ENCODE data around the gene TREX2.

Gene TREX2

GRCh38 chrX:153476666-153477363, 31.0 kb upstream of the TREX2 start:
- CTCF ChIA-PET: interaction anchor here (1.6 kb wide), 1 partner anchor 19 kb away, joined by 5 read pairs; no protein-coding TSS in a partner anchor
- POLR2A ChIA-PET: no interaction called here
- Histone ChIP-seq H3K27me3 (replicated peaks in 2 of 5; ENCODE audit: control insufficient read depth in 4 of 5, insufficient read depth in 5 of 5, low read length in 4 of 5) (peaks cover 0 to 3% (median 0%) of the 10 kb centered on the region in 5 experiments), H3K36me3 (ENCODE audit: control insufficient read depth in 4 of 4, insufficient read depth in 4 of 4, low read length in 3 of 4) (no peaks in the 10 kb centered on the region), H3K4me3 (ENCODE audit: control insufficient read depth in 1 of 7, extremely low read depth in 1 of 7, insufficient read depth in 4 of 7, low read depth in 2 of 7, low read length in 6 of 7) (no peak overlapping the region), H3K9me3 (ENCODE audit: control extremely low read depth in 1 of 5, control insufficient read depth in 4 of 5, insufficient read depth in 2 of 5, low read depth in 1 of 5, low read length in 4 of 5) (no peaks in the 10 kb centered on the region), H3K4me1 (ENCODE audit: control extremely low read depth in 1 of 4, control insufficient read depth in 4 of 4, insufficient read depth in 4 of 4, low read length in 3 of 4) (peaks cover 0 to 13% (median 5%) of the 10 kb centered on the region in 4 experiments), H3K27ac (ENCODE audit: insufficient read depth in 1 of 2, low read depth in 1 of 2, low read length in 2 of 2, poor library complexity in 1 of 2, severe bottlenecking in 2 of 2) (no peak overlapping the region)
- DNase-seq: no peak
- 90% methylated on average over 11 of the region's 16 CpGs for WGBS (ENCODE audit: insufficient coverage)

- ChIA-PET POLR2A (no interaction called here), CTCF (interaction anchor here (0.8 to 1.2 kb wide), 2 partner anchors 9 to 15 kb away, joined by 3 read pairs; no protein-coding TSS in a partner anchor)
- H3K9me3 ChIP-seq (ENCODE audit: control extremely low read depth in 1 of 5, control insufficient read depth in 4 of 5, insufficient read depth in 2 of 5, low read depth in 1 of 5, low read length in 4 of 5): no peaks in the 10 kb centered on the region
- 85% methylated on average over 9 of the region's 11 CpGs for WGBS (ENCODE audit: insufficient coverage)
- peaks cover 0 to 13% (median 6%) of the 10 kb centered on the region in 4 experiments for H3K4me1 ChIP-seq (ENCODE audit: control extremely low read depth in 1 of 4, control insufficient read depth in 4 of 4, insufficient read depth in 4 of 4, low read length in 3 of 4)
- H3K27me3 ChIP-seq (replicated peaks in 2 of 5; ENCODE audit: control insufficient read depth in 4 of 5, insufficient read depth in 5 of 5, low read length in 4 of 5): peaks cover 0 to 7% (median 0%) of the 10 kb centered on the region in 5 experiments
- H3K4me3 ChIP-seq (ENCODE audit: control insufficient read depth in 1 of 7, extremely low read depth in 1 of 7, insufficient read depth in 4 of 7, low read depth in 2 of 7, low read length in 6 of 7): no peak overlapping the region
- H3K27ac ChIP-seq (ENCODE audit: insufficient read depth in 1 of 2, low read depth in 1 of 2, low read length in 2 of 2, poor library complexity in 1 of 2, severe bottlenecking in 2 of 2): no peak overlapping the region
- H3K36me3 ChIP-seq (ENCODE audit: control insufficient read depth in 4 of 4, insufficient read depth in 4 of 4, low read length in 3 of 4): no peaks in the 10 kb centered on the region
- no peak for DNase-seq
Observed at GRCh38 chrX:153475751-153476281, 30.0 kb upstream of the TREX2 start.

DNA sequence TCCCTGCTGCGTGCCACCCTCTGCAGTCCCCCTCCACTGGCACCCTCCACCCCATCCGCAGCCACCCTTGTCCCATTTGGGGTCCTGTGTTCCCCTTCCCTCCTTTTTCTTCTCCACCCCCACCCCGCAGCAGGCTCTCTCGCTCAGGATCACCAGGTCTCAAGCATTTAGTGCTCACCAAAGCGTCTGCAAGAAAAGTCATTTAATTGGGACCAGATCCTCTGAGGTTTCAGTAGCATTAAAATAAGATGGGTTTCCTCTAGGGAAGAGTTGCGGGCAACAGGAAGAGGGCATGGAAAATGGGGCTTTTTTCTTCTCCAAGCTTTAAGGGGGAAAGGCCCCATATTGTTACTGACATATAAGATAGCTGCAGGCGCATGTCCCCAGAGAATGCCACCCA, 29.4 kb upstream of the TREX2 start:
- Histone ChIP-seq H3K4me3 (ENCODE audit: control insufficient read depth in 1 of 7, extremely low read depth in 1 of 7, insufficient read depth in 4 of 7, low read depth in 2 of 7, low read length in 6 of 7) (peak overlapping the region in 1 of 7 experiments; percentile 28), H3K27me3 (replicated peaks in 2 of 5; ENCODE audit: control insufficient read depth in 4 of 5, insufficient read depth in 5 of 5, low read length in 4 of 5) (peaks cover 0 to 7% (median 0%) of the 10 kb centered on the region in 5 experiments), H3K27ac (ENCODE audit: insufficient read depth in 1 of 2, low read depth in 1 of 2, low read length in 2 of 2, poor library complexity in 1 of 2, severe bottlenecking in 2 of 2) (no peak overlapping the region), H3K4me1 (ENCODE audit: control extremely low read depth in 1 of 4, control insufficient read depth in 4 of 4, insufficient read depth in 4 of 4, low read length in 3 of 4) (peaks cover 0 to 13% (median 6%) of the 10 kb centered on the region in 4 experiments), H3K9me3 (ENCODE audit: control extremely low read depth in 1 of 5, control insufficient read depth in 4 of 5, insufficient read depth in 2 of 5, low read depth in 1 of 5, low read length in 4 of 5) (no peaks in the 10 kb centered on the region), H3K36me3 (ENCODE audit: control insufficient read depth in 4 of 4, insufficient read depth in 4 of 4, low read length in 3 of 4) (no peaks in the 10 kb centered on the region)
- ChIA-PET POLR2A (interaction anchor here (0.6 kb wide), 1 partner anchor 29 kb away, joined by 3 read pairs; no protein-coding TSS in a partner anchor), CTCF (interaction anchor here (0.8 to 1.2 kb wide), 2 partner anchors 10 to 15 kb away, joined by 3 read pairs; no protein-coding TSS in a partner anchor)
- 88% methylated on average over 6 of the region's 7 CpGs for WGBS (ENCODE audit: insufficient coverage)
- DNase-seq: no peak

DNA sequence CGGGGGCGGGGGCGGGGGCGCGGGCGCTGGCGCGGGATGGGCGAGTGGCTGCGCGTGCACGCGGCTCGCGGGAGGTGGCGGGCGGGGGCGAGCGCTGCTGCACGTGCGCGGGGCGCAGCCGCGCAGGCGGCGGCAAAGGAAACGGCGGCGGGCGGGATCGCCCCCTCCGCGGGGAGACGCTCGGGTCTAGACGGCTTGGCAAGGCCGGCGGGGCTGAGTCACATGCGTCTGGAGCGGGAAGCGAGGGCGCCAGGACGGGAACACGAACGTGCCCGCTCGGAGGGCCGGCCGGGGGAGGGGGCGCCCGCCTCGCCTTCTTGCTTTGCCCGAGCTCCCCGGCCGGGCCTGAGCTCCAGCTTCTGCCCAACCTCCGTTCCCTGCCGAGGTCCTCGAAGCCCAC, 28.9 kb upstream of the TREX2 start:
- ChIA-PET POLR2A (interaction anchor here (0.6 kb wide), 1 partner anchor 28 kb away, joined by 3 read pairs; no protein-coding TSS in a partner anchor), CTCF (interaction anchor here (0.8 to 4.4 kb wide), 4 partner anchors 10 to 32 kb away, joined by 3 to 43 read pairs (median 3); partner anchors contain the start of gene BGN)
- H3K27ac ChIP-seq (ENCODE audit: insufficient read depth in 1 of 2, low read depth in 1 of 2, low read length in 2 of 2, poor library complexity in 1 of 2, severe bottlenecking in 2 of 2): no peak overlapping the region
- H3K27me3 ChIP-seq (replicated peaks in 2 of 5; ENCODE audit: control insufficient read depth in 4 of 5, insufficient read depth in 5 of 5, low read length in 4 of 5): peaks cover 0 to 7% (median 0%) of the 10 kb centered on the region in 5 experiments
- DNase-seq: peak; percentile 20 to 57 (median 46)
- no peaks in the 10 kb centered on the region for H3K36me3 ChIP-seq (ENCODE audit: control insufficient read depth in 4 of 4, insufficient read depth in 4 of 4, low read length in 3 of 4)
- peaks cover 0 to 17% (median 7%) of the 10 kb centered on the region in 4 experiments for H3K4me1 ChIP-seq (ENCODE audit: control extremely low read depth in 1 of 4, control insufficient read depth in 4 of 4, insufficient read depth in 4 of 4, low read length in 3 of 4)
- no peaks in the 10 kb centered on the region for H3K9me3 ChIP-seq (ENCODE audit: control extremely low read depth in 1 of 5, control insufficient read depth in 4 of 5, insufficient read depth in 2 of 5, low read depth in 1 of 5, low read length in 4 of 5)
- H3K4me3 ChIP-seq (ENCODE audit: control insufficient read depth in 1 of 7, extremely low read depth in 1 of 7, insufficient read depth in 4 of 7, low read depth in 2 of 7, low read length in 6 of 7): peak overlapping the region in 2 of 7 experiments; percentile 26 to 28
- WGBS (ENCODE audit: insufficient coverage): 33% methylated on average over 51 of the region's 59 CpGs

GRCh38 chrX:153474266-153474665, 28.4 kb upstream of the TREX2 start:
- H3K4me1 ChIP-seq (ENCODE audit: control extremely low read depth in 1 of 4, control insufficient read depth in 4 of 4, insufficient read depth in 4 of 4, low read length in 3 of 4): peaks cover 0 to 21% (median 9%) of the 10 kb centered on the region in 4 experiments
- no peak overlapping the region for H3K4me3 ChIP-seq (ENCODE audit: control insufficient read depth in 1 of 7, extremely low read depth in 1 of 7, insufficient read depth in 4 of 7, low read depth in 2 of 7, low read length in 6 of 7)
- no peaks in the 10 kb centered on the region for H3K9me3 ChIP-seq (ENCODE audit: control extremely low read depth in 1 of 5, control insufficient read depth in 4 of 5, insufficient read depth in 2 of 5, low read depth in 1 of 5, low read length in 4 of 5)
- DNase-seq: no peak
- POLR2A ChIA-PET: no interaction called here
- peaks cover 0 to 10% (median 0%) of the 10 kb centered on the region in 5 experiments for H3K27me3 ChIP-seq (replicated peaks in 2 of 5; ENCODE audit: control insufficient read depth in 4 of 5, insufficient read depth in 5 of 5, low read length in 4 of 5)
- 91% methylated on average over 6 of the region's 10 CpGs for WGBS (ENCODE audit: insufficient coverage)
- no peaks in the 10 kb centered on the region for H3K36me3 ChIP-seq (ENCODE audit: control insufficient read depth in 4 of 4, insufficient read depth in 4 of 4, low read length in 3 of 4)
- CTCF ChIA-PET: interaction anchor here (1.4 to 4.4 kb wide), 2 partner anchors 20 to 33 kb away, joined by 3 to 43 read pairs; partner anchors contain the start of gene BGN
- no peak overlapping the region for H3K27ac ChIP-seq (ENCODE audit: insufficient read depth in 1 of 2, low read depth in 1 of 2, low read length in 2 of 2, poor library complexity in 1 of 2, severe bottlenecking in 2 of 2)

DNA sequence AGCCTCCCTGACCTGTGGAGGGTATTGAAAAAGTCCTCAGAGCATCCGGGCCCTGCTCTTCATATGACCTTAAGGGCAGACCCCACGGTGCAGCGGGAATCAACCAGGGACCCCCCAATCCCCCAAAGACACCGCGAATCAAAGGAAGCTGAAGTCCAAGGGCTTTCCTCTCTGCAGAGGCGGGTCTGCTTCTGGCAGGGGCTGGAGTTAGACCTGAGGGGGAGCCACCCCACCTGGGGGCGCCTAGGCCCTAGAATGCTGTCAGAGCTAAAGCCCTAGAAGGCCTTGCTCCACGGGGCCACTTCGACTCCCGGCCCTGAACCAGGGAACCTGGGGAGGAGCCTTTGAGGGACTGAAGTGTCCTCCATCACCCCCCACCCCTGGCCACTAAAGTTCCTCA, 27.3 kb upstream of the TREX2 start:
- CTCF ChIA-PET: interaction anchor here (1.4 to 4.4 kb wide), 3 partner anchors 21 to 34 kb away, joined by 3 to 43 read pairs (median 3); partner anchors contain the start of gene BGN
- POLR2A ChIA-PET: no interaction called here
- Histone ChIP-seq H3K4me1 (ENCODE audit: control extremely low read depth in 1 of 4, control insufficient read depth in 4 of 4, insufficient read depth in 4 of 4, low read length in 3 of 4) (peaks cover 0 to 24% (median 9%) of the 10 kb centered on the region in 4 experiments), H3K36me3 (ENCODE audit: control insufficient read depth in 4 of 4, insufficient read depth in 4 of 4, low read length in 3 of 4) (peaks cover 0 to 8% (median 5%) of the 10 kb centered on the region in 4 experiments), H3K27me3 (replicated peaks in 2 of 5; ENCODE audit: control insufficient read depth in 4 of 5, insufficient read depth in 5 of 5, low read length in 4 of 5) (peaks cover 0 to 10% (median 0%) of the 10 kb centered on the region in 5 experiments), H3K27ac (ENCODE audit: insufficient read depth in 1 of 2, low read depth in 1 of 2, low read length in 2 of 2, poor library complexity in 1 of 2, severe bottlenecking in 2 of 2) (no peak overlapping the region), H3K4me3 (ENCODE audit: control insufficient read depth in 1 of 7, extremely low read depth in 1 of 7, insufficient read depth in 4 of 7, low read depth in 2 of 7, low read length in 6 of 7) (no peak overlapping the region), H3K9me3 (ENCODE audit: control extremely low read depth in 1 of 5, control insufficient read depth in 4 of 5, insufficient read depth in 2 of 5, low read depth in 1 of 5, low read length in 4 of 5) (no peaks in the 10 kb centered on the region)
- WGBS (ENCODE audit: insufficient coverage): 92% methylated on average over 10 of the region's 10 CpGs
- no peak for DNase-seq

All from common myeloid progenitor, CD34-positive (primary cell).